ENCODE data around the gene CDC42EP2. TPM values are rescaled to one million over a fixed set of nuclear protein-coding genes. Genes with fewer than 3 reads are reported as not detected.

The CDC42EP2 gene
- total RNA-seq, 1 donor from 2014 or later: 0.11 TPM

DNA sequence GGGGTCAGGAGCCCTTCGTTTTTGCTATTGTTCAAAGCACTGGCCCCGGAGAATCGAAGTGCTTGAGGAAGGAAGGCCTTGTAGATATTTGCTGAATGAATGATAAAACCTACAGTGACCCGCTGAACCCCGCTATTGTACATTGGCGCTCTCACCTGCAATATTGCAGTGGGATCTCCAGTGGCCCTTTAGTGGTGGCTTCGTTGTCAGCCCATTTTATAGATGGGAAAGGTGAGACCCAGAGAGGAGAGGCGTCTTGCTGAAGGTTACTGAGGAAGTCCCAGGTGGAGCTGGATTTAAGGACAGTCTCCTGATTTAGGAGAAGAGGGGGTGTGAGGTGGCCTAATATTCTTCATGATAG, 1.2 kb downstream of the CDC42EP2 start:
- Histone ChIP-seq H3F3A (ENCODE audit: low read depth) (peaks cover 45% of the 10 kb centered on the region), H3K4me2 (peak overlapping the region; percentile 97), H3K27me3 (peaks cover 30% of the 10 kb centered on the region), H3K9me3 (ENCODE audit: low read depth) (no peaks in the 10 kb centered on the region), H3K36me3 (no peaks in the 10 kb centered on the region), H3K9ac (no peak overlapping the region), H2AFZ (replicated peaks) (no peak overlapping the region), H3K27ac (no peak overlapping the region), H3K4me1 (peaks cover 35% of the 10 kb centered on the region), H3K79me2 (ENCODE audit: low read depth) (no peaks in the 10 kb centered on the region), H4K20me1 (ENCODE audit: low read depth) (peaks cover 28% of the 10 kb centered on the region), H3K4me3 (peak overlapping the region; percentile 72)
- Mint-ChIP-seq H3K27me3 (ENCODE audit: insufficient read depth, low read depth) (peaks cover 14% of the 10 kb centered on the region), H3K4me3 (peak overlapping the region; percentile 88), H3K4me1 (peaks cover 38% of the 10 kb centered on the region), H3K36me3 (no peaks in the 10 kb centered on the region), H3K9me3 (no peaks in the 10 kb centered on the region), H3K27ac (no peak overlapping the region)
- no peak for DNase-seq (ENCODE audit: low spot score)
- TF ChIP-seq EZH2 (IDR thresholded peaks at IDR 0.05) (no peak), EZH2phosphoT487 (IDR thresholded peaks at IDR 0.05) (no peak)
- TF ChIP-seq, protein P1, sequence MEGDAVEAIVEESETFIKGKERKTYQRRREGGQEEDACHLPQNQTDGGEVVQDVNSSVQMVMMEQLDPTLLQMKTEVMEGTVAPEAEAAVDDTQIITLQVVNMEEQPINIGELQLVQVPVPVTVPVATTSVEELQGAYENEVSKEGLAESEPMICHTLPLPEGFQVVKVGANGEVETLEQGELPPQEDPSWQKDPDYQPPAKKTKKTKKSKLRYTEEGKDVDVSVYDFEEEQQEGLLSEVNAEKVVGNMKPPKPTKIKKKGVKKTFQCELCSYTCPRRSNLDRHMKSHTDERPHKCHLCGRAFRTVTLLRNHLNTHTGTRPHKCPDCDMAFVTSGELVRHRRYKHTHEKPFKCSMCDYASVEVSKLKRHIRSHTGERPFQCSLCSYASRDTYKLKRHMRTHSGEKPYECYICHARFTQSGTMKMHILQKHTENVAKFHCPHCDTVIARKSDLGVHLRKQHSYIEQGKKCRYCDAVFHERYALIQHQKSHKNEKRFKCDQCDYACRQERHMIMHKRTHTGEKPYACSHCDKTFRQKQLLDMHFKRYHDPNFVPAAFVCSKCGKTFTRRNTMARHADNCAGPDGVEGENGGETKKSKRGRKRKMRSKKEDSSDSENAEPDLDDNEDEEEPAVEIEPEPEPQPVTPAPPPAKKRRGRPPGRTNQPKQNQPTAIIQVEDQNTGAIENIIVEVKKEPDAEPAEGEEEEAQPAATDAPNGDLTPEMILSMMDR (IDR thresholded peaks at IDR 0.05): no peak

DNA sequence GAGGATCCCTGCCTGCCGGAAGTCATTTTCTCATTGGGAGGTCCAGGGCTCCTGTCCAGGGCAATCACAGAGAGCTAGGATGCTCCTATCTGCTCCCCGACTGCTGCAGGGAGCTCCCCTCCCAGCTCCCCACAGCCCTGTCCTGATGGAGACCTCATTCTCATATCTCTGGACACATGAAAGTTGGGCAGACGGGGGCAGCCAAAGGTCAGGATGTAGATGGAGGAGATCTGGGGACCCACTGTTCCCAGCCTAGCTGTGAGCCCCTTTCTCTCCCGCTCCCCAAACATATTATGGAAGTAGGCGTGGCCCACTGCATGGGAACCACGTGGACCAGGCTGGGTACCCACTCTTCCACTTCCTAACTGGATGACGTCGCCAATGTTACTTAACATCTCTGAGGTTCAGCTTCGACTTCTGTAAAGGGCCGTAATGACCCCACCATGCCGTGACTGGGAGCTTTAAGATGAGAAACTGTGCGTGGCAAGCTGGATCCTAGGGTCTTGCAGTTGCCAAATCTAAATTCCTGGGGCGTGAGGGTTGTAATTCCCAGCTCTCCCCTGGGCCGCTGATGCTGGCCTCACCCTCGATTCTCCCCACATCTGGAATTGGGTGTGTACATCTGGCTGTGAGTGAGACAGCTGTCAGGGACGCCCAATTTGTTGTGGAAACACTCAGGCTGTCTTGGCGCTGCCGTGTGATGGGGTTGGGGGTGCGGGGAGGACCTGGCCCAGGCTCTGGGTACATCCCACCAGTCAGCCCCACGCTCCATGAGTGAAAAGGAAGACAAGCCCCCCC, 1.8 kb downstream of the CDC42EP2 start:
- no peak for TF ChIP-seq EZH2phosphoT487 (IDR thresholded peaks at IDR 0.05)
- TF ChIP-seq, protein P1 (IDR thresholded peaks at IDR 0.05): no peak
- no peak for TF ChIP-seq EZH2 (IDR thresholded peaks at IDR 0.05)
- Histone ChIP-seq H3K27me3 (peaks cover 30% of the 10 kb centered on the region), H3K9me3 (ENCODE audit: low read depth) (no peaks in the 10 kb centered on the region), H2AFZ (replicated peaks) (peak overlapping the region; percentile 74), H4K20me1 (ENCODE audit: low read depth) (peaks cover 22% of the 10 kb centered on the region), H3K4me2 (peak overlapping the region; percentile 79), H3K79me2 (ENCODE audit: low read depth) (no peaks in the 10 kb centered on the region), H3K4me1 (peaks cover 29% of the 10 kb centered on the region), H3F3A (ENCODE audit: low read depth) (peaks cover 39% of the 10 kb centered on the region), H3K36me3 (no peaks in the 10 kb centered on the region), H3K27ac (no peak overlapping the region), H3K9ac (no peak overlapping the region), H3K4me3 (peak overlapping the region; percentile 24)
- Mint-ChIP-seq H3K36me3 (no peaks in the 10 kb centered on the region), H3K27me3 (ENCODE audit: insufficient read depth, low read depth) (peaks cover 13% of the 10 kb centered on the region), H3K9me3 (no peaks in the 10 kb centered on the region), H3K4me1 (peaks cover 33% of the 10 kb centered on the region), H3K4me3 (peak overlapping the region; percentile 88), H3K27ac (no peak overlapping the region)
- DNase-seq (ENCODE audit: low spot score): peak; percentile 25

DNA sequence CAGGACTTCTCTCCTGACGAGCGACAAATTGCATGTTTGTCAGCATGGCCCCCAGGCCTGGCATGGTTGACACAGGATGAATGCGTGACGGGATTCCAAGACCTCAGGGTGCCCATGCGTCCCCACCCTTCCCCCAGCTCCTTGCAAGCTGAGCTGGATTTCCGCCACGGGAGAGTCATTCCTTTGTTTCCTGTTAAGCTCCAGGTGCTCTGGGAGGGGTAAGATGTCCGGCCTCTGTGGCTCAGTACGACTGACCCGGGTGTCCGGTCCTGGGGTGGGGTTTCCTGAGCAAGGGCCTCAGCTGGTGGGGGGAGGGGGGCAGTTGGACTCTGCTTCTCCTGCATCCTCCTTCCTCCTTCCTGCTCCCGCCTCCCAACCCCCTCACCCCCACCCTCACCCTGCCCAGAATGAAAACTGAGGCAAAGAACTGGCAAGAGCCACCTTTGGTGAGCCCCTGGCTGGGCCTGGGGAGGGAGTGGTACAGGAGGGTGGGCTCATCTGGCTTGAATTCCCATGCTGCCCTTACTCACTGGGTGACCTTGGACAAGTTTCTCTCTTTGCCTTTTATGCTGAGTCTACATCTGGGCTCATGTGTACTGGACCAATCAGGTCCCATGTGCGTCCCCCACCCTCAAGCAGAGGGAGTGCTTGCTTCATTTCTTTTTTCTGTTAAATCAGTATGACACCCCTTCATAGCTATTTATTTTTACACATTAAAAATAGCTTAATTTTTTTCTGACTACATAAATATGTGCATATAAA, 2.5 kb downstream of the CDC42EP2 start:
- peak; percentile 69 for DNase-seq (ENCODE audit: low spot score)
- peaks cover 20% of the 10 kb centered on the region for H4K20me1 ChIP-seq (ENCODE audit: low read depth)
- no peak overlapping the region for H3K9ac ChIP-seq
- H3K4me2 ChIP-seq: peak overlapping the region; percentile 79
- H3K27me3 Mint-ChIP-seq (ENCODE audit: insufficient read depth, low read depth): peaks cover 12% of the 10 kb centered on the region
- no peak overlapping the region for H3K27ac ChIP-seq
- no peaks in the 10 kb centered on the region for H3K36me3 ChIP-seq
- H3K9me3 ChIP-seq (ENCODE audit: low read depth): no peaks in the 10 kb centered on the region
- H3K4me3 Mint-ChIP-seq: peak overlapping the region; percentile 88
- TF ChIP-seq, protein P1 (IDR thresholded peaks at IDR 0.05): no peak
- no peak for TF ChIP-seq EZH2phosphoT487 (IDR thresholded peaks at IDR 0.05)
- no peak for TF ChIP-seq EZH2 (IDR thresholded peaks at IDR 0.05)
- H3K79me2 ChIP-seq (ENCODE audit: low read depth): no peaks in the 10 kb centered on the region
- H2AFZ ChIP-seq (replicated peaks): peak overlapping the region; percentile 74
- peaks cover 30% of the 10 kb centered on the region for H3K27me3 ChIP-seq
- H3K4me1 Mint-ChIP-seq: peaks cover 30% of the 10 kb centered on the region
- no peaks in the 10 kb centered on the region for H3K9me3 Mint-ChIP-seq
- peak overlapping the region; percentile 24 for H3K4me3 ChIP-seq
- H3K27ac Mint-ChIP-seq: no peak overlapping the region
- H3K4me1 ChIP-seq: peaks cover 26% of the 10 kb centered on the region
- H3K36me3 Mint-ChIP-seq: no peaks in the 10 kb centered on the region
- peaks cover 36% of the 10 kb centered on the region for H3F3A ChIP-seq (ENCODE audit: low read depth)
